HT1080 (cell line): Measurements from ENCODE around the gene LRRC30. TPM values are rescaled to one million over a fixed set of nuclear protein-coding genes. Genes with fewer than 3 reads are reported as not detected.
A peak's percentile ranks its signal among the peaks of the same experiment; 100 is the strongest.
"Not testable (repeated sequence)": the region's sequence is repeated elsewhere in the genome, so short reads cannot be mapped to it uniquely, and the experiment has no call there.

Source experiments
- DNase-seq: peaks from one replicate; pipeline ENCODE4 v3.0.0-alpha.2; 2015; ENCODE audit warnings: low read depth
- polyA plus RNA-seq, 2 experiments: library from polyadenylated mRNA; depleted of rRNA; stranded (reverse); fragments of >200 nt; gene quantifications; 2 replicates each; pipeline ENCODE4 v1.2.3, GENCODE V29; 2015
- total RNA-seq: library from RNA; depleted of rRNA; stranded (reverse); fragments of >200 nt; shearing (Covaris generic); gene quantifications from 2 replicates; pipeline ENCODE4 v1.2.3, GENCODE V29; 2014; rRNA removed

Gene LRRC30
- total RNA-seq = not detected in 2 replicates
- polyA plus RNA-seq (2015; cell fraction: cytosol; rRNA removed) = not detected in 2 replicates
- polyA plus RNA-seq (2015; cell fraction: nucleus; rRNA removed) = not detected in 2 replicates

GRCh38 chr18:7230626-7231349 is at the start of gene LRRC30:
TSS of gene LRRC30 (plus strand) at chr18:7231089. CDS start at chr18:7231139, 50 bp downstream.
- no peak for DNase-seq

GRCh38 chr18:7185701-7186100 is 45.2 kb upstream of the LRRC30 start:
- no peak for DNase-seq

GRCh38 chr18:7190547-7191156 is 40.2 kb upstream of the LRRC30 start:
- no peak for DNase-seq

- DNase-seq = no peak
Measured at GRCh38 chr18:7191736-7192135, 39.2 kb upstream of the LRRC30 start.

- no peak for DNase-seq
Measured at GRCh38 chr18:7195266-7195665, 35.6 kb upstream of the LRRC30 start.

GRCh38 chr18:7196421-7196820 is 34.5 kb upstream of the LRRC30 start:
- DNase-seq = no peak

- no peak for DNase-seq
Measured at GRCh38 chr18:7197854-7198253, 33.0 kb upstream of the LRRC30 start.

- no peak for DNase-seq
Measured at GRCh38 chr18:7198326-7198725, 32.6 kb upstream of the LRRC30 start.

GRCh38 chr18:7201096-7201495 is 29.8 kb upstream of the LRRC30 start:
- DNase-seq = no peak

GRCh38 chr18:7202169-7202568 is 28.7 kb upstream of the LRRC30 start:
- no peak for DNase-seq

GRCh38 chr18:7203601-7204000 is 27.3 kb upstream of the LRRC30 start:
- not testable (repeated sequence) for DNase-seq

- DNase-seq = no peak
Measured at GRCh38 chr18:7205346-7205745, 25.5 kb upstream of the LRRC30 start.

GRCh38 chr18:7206217-7206616 is 24.7 kb upstream of the LRRC30 start:
- no peak for DNase-seq

- peak; percentile 19 for DNase-seq
Measured at GRCh38 chr18:7207366-7207915, 23.4 kb upstream of the LRRC30 start.

GRCh38 chr18:7221424-7222155 is 9.3 kb upstream of the LRRC30 start:
- peak; percentile 65 for DNase-seq

GRCh38 chr18:7224198-7224597 is 6.7 kb upstream of the LRRC30 start:
- DNase-seq = no peak

GRCh38 chr18:7232218-7232617 is 1.3 kb downstream of the LRRC30 start:
- no peak for DNase-seq

- DNase-seq = no peak
Measured at GRCh38 chr18:7233134-7233810, 2.4 kb downstream of the LRRC30 start.

GRCh38 chr18:7234091-7234490 is 3.2 kb downstream of the LRRC30 start:
- no peak for DNase-seq

- DNase-seq = no peak
Measured at GRCh38 chr18:7234956-7235355, 4.1 kb downstream of the LRRC30 start.

GRCh38 chr18:7236072-7236471 is 5.2 kb downstream of the LRRC30 start:
- DNase-seq = no peak
